K562 (cell line): ENCODE results near the gene EHMT2. TPM values are rescaled to one million over a fixed set of nuclear protein-coding genes. Genes with fewer than 3 reads are reported as not detected.

Source experiments
- ARID2 ChIP-seq: fragments of 450-650 bp; IDR thresholded peaks from 2 replicates; pipeline ENCODE4 v1.6.1; 2017; ENCODE audit warnings: antibody characterized with exemption, mild to moderate bottlenecking
- KDM4B ChIP-seq, 2 experiments: fragments of 450-650 bp in 1 of 2; sonication (generic) in 1 of 2; IDR thresholded peaks; 2 replicates each; pipeline ENCODE4 v1.6.1; 2016 to 2017; ENCODE audit warnings: borderline replicate concordance in 2 of 2, antibody characterized with exemption in 1 of 2, low read depth in 1 of 2, mild to moderate bottlenecking in 1 of 2
- PTRF ChIP-seq: fragments of 450-650 bp; IDR thresholded peaks from 2 replicates; pipeline ENCODE4 v1.6.1; 2016; ENCODE audit warnings: mild to moderate bottlenecking, missing genetic modification characterization, missing compliant biosample characterization
- RCOR1 ChIP-seq, 2 experiments: IDR thresholded peaks; 2 replicates each; pipeline ENCODE4 v1.6.1; 2012; ENCODE audit warnings: low read depth in 2 of 2, low read length in 2 of 2, borderline replicate concordance in 1 of 2, improper control_type of control experiment in 1 of 2
- ZNF584 ChIP-seq: fragments of 200-800 bp; sonication (Bioruptor generic); IDR thresholded peaks from 2 replicates; pipeline ENCODE4 v1.6.1; 2016; ENCODE audit warnings: low read depth, mild to moderate bottlenecking, missing genetic modification characterization, missing compliant biosample characterization
- polyA plus RNA-seq, 8 experiments: library from polyadenylated mRNA; depleted of rRNA in 4 of 8; stranded (reverse) in 5 of 8; unstranded in 3 of 8; fragments of >200 nt; fragmentation: Nextera tagmentation in 2 of 8; fragmentation: Illumina TruSeq in 1 of 8; extraction: Ambion mirVana in 2 of 8; extraction: Trizol in 1 of 8; gene quantifications; 2 replicates each; pipeline versions ENCODE4 v1.2.1 to v1.2.3, GENCODE V29; 2011 to 2014; ENCODE audit warnings: inconsistent platforms in 1 of 8, missing spikeins in 1 of 8
- total RNA-seq, 7 experiments: library from RNA; depleted of rRNA in 6 of 7; stranded (reverse); fragments of >200 nt in 6 of 7; fragmentation: Illumina TruSeq in 2 of 7; extraction: Trizol in 2 of 7; gene quantifications; 2 replicates each; pipeline versions ENCODE4 v1.2.1 to v1.2.3, GENCODE V29; 2011 to 2021; ENCODE audit warnings: low replicate concordance in 1 of 7
- TF ChIP-seq, protein P1 (sequence below): fragments of 450-650 bp; formaldehyde crosslinking; IDR thresholded peaks from 2 replicates; pipeline ENCODE4 v1.4.0; 2022; ENCODE audit warnings: missing genetic modification characterization
- TF ChIP-seq, protein P2 (sequence below): sonication (generic); formaldehyde crosslinking; IDR thresholded peaks from 2 replicates; pipeline ENCODE4 v1.4.0; 2020; ENCODE audit warnings: mild to moderate bottlenecking, missing genetic modification reagents
- TF ChIP-seq, protein P3 (sequence below), 2 experiments: fragments of 450-650 bp; IDR thresholded peaks; 2 replicates each; pipeline ENCODE4 v1.6.1; 2016; ENCODE audit warnings: mild to moderate bottlenecking in 2 of 2, borderline replicate concordance in 1 of 2, low read depth in 1 of 2, moderate library complexity in 1 of 2
- TF ChIP-seq, protein P4 (sequence below): fragments of 250-450 bp; sonication (Bioruptor Pico); IDR thresholded peaks from 2 replicates; pipeline ENCODE4 v1.4.0; 2020; ENCODE audit warnings: mild to moderate bottlenecking
- TF ChIP-seq, protein P5 (sequence below): sonication (generic); formaldehyde crosslinking; IDR thresholded peaks from 2 replicates; pipeline ENCODE4 v1.9.0; 2022; ENCODE audit warnings: mild to moderate bottlenecking, missing genetic modification reagents

EHMT2 gene
- total and polyA plus RNA-seq, 9 of the 15 experiments (the other 6 are each of a cell fraction or from before 2014, with no cell fraction given), result 2.1 to 63.8 (median 38.5) TPM

DNA sequence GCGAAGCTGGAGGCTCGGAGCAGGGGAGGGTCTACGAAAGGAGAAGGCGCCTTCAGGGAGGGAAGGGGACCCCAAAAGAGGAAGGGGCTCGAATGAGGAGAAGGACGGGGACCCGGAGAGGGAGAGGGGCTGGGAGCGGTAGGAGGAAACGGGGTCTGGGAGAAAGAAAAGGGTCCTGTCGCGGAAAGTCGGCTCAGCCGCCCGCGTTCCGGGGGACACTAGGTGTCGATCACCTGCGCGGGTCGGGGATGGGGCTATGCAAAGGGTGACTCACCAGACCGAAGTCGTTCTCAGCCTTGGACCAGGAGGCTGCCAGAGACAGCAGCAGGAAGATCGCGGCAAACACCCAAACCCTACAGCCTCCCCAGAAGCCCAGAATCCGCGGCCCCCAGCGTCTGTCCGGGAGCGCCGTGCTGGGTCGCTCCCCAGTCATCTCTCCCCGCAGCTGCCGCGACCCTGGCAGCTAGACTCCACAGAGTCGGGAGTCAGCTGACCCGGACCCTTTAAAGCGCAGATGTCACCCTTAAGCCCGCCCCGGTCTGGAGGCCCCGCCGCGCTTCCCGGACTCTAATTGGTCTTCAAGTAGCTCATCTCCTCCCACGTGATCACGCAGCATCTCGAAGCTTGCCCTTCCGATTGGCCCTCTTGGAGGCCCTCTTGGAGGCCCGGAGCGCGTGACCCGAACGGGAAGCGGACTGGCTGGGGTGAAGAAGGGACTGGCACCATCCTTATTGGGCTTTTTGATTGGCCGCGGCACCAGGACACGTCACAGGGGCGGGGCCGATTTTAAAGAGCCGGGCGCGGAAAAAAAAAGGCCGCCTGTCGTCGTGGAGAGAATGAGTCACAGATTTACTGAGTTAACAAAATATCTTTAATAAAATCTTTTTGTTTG, 34.9 kb downstream of the EHMT2 start, which contains the start of gene NEU1 (continued):
- TF ChIP-seq PTRF (tag) (no peak), RCOR1 (IDR thresholded peaks at IDR 0.05; ENCODE audit: borderline replicate concordance in 1 of 2, low read depth in 2 of 2, low read length in 2 of 2) (peak; percentile 18 to 94; a peak in 3 of 4 replicates), KDM4B (IDR thresholded peaks at IDR 0.05; ENCODE audit: borderline replicate concordance in 2 of 2, low read depth in 1 of 2) (peak in 1 of 2 experiments; percentile 69; a peak in 1 of 4 replicates), ARID2 (no peak; the same call in 1 of the 2 replicates), ZNF584 (0 out of 2 replicates have a peak, but pooled peaks have one; percentile 19)
- TF ChIP-seq, protein P1, sequence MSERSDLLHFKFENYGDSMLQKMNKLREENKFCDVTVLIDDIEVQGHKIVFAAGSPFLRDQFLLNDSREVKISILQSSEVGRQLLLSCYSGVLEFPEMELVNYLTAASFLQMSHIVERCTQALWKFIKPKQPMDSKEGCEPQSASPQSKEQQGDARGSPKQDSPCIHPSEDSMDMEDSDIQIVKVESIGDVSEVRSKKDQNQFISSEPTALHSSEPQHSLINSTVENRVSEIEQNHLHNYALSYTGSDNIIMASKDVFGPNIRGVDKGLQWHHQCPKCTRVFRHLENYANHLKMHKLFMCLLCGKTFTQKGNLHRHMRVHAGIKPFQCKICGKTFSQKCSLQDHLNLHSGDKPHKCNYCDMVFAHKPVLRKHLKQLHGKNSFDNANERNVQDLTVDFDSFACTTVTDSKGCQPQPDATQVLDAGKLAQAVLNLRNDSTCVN, result peak; percentile 85
- TF ChIP-seq, protein P2, sequence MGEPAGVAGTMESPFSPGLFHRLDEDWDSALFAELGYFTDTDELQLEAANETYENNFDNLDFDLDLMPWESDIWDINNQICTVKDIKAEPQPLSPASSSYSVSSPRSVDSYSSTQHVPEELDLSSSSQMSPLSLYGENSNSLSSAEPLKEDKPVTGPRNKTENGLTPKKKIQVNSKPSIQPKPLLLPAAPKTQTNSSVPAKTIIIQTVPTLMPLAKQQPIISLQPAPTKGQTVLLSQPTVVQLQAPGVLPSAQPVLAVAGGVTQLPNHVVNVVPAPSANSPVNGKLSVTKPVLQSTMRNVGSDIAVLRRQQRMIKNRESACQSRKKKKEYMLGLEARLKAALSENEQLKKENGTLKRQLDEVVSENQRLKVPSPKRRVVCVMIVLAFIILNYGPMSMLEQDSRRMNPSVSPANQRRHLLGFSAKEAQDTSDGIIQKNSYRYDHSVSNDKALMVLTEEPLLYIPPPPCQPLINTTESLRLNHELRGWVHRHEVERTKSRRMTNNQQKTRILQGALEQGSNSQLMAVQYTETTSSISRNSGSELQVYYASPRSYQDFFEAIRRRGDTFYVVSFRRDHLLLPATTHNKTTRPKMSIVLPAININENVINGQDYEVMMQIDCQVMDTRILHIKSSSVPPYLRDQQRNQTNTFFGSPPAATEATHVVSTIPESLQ (CRISPR knock-in tag), result no peak; the same call in none of the 2 replicates
- TF ChIP-seq, protein P3, sequence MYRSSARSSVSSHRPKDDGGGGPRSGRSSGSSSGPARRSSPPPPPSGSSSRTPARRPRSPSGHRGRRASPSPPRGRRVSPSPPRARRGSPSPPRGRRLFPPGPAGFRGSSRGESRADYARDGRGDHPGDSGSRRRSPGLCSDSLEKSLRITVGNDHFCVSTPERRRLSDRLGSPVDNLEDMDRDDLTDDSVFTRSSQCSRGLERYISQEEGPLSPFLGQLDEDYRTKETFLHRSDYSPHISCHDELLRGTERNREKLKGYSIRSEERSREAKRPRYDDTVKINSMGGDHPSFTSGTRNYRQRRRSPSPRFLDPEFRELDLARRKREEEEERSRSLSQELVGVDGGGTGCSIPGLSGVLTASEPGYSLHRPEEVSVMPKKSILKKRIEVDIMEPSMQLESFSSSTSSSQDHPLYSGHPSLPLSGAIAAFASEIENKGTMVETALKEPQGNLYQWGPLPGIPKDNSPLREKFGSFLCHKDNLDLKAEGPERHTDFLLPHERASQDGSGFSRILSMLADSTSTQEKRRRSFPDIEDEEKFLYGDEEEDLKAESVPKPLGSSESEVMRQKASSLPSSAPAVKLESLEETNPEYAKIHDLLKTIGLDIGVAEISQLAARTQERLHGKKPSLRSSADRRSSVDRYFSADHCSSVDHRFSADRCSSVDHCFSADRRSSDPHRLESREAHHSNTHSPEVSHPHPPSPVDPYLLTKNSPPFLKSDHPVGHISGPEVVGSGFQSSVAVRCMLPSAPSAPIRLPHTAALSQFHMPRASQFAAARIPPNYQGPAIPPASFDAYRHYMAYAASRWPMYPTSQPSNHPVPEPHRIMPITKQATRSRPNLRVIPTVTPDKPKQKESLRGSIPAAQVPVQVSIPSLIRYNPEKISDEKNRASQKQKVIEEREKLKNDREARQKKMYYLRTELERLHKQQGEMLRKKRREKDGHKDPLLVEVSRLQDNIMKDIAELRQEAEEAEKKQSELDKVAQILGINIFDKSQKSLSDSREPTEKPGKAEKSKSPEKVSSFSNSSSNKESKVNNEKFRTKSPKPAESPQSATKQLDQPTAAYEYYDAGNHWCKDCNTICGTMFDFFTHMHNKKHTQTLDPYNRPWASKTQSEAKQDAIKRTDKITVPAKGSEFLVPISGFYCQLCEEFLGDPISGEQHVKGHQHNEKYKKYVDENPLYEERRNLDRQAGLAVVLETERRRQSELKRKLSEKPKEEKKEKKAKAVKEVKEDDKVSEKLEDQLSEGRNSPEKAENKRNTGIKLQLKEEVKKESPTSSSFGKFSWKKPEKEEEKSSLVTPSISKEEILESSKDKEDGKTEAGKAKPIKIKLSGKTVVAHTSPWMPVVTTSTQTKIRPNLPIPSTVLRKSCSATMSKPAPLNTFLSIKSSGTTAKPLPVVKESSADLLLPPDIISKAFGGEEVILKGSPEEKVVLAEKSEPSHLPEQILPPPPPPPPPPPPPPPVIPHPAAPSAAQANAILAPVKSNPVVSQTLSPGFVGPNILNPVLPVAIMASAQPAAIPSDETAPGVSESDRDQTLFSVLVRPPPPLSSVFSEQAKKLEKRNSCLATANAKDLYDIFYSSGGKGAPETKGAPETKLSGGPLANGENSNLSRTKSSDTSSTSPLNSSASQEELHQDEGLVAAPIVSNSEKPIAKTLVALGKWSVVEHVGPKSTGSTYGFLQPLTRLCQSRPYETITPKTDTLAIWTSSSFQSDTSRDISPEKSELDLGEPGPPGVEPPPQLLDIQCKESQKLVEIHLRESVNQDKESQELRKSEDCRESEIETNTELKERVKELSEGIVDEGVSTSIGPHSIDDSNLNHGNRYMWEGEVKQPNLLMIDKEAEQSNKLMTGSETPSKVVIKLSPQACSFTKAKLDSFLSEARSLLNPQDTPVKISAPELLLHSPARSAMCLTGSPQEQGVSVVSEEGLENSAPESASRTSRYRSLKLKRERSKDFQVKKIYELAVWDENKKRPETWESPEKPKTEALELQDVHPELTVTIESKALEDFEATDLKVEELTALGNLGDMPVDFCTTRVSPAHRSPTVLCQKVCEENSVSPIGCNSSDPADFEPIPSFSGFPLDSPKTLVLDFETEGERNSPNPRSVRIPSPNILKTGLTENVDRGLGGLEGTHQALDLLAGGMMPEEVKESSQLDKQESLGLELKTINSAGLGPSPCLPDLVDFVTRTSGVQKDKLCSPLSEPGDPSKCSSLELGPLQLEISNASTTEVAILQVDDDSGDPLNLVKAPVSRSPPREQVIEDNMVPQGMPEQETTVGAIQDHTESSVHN (IDR thresholded peaks at IDR 0.05; ENCODE audit: borderline replicate concordance in 1 of 2, low read depth in 1 of 2), result peak in 1 of 2 experiments; percentile 88; a peak in 2 of 4 replicates
- TF ChIP-seq, protein P4, sequence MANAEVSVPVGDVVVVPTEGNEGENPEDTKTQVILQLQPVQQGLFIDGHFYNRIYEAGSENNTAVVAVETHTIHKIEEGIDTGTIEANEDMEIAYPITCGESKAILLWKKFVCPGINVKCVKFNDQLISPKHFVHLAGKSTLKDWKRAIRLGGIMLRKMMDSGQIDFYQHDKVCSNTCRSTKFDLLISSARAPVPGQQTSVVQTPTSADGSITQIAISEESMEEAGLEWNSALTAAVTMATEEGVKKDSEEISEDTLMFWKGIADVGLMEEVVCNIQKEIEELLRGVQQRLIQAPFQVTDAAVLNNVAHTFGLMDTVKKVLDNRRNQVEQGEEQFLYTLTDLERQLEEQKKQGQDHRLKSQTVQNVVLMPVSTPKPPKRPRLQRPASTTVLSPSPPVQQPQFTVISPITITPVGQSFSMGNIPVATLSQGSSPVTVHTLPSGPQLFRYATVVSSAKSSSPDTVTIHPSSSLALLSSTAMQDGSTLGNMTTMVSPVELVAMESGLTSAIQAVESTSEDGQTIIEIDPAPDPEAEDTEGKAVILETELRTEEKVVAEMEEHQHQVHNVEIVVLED, result peak; percentile 40; the same call in 1 of the 2 replicates
- TF ChIP-seq, protein P5, sequence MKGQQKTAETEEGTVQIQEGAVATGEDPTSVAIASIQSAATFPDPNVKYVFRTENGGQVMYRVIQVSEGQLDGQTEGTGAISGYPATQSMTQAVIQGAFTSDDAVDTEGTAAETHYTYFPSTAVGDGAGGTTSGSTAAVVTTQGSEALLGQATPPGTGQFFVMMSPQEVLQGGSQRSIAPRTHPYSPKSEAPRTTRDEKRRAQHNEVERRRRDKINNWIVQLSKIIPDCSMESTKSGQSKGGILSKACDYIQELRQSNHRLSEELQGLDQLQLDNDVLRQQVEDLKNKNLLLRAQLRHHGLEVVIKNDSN (CRISPR knock-in tag), result peak; percentile 99
